A549 (cell line): ENCODE results near the gene SOHLH2.

Source experiments
- CEBPB ChIP-seq, 2 experiments: fragments of >200 bp in 1 of 2; sonication (Bioruptor Twin) in 1 of 2; formaldehyde crosslinking in 1 of 2; IDR thresholded peaks; 2 replicates each; pipeline ENCODE4 v1.6.1; 2012 to 2016
- CTCF ChIP-seq: fragments of >200 bp; sonication (Bioruptor Twin); formaldehyde crosslinking; IDR thresholded peaks from 3 replicates; pipeline ENCODE4 v1.5.1; 2016
- HMGXB4 ChIP-seq: fragments of 250-450 bp; sonication (Bioruptor Pico); IDR thresholded peaks from 2 replicates; pipeline ENCODE4 v1.5.0; 2021; ENCODE audit warnings: mild to moderate bottlenecking, moderate library complexity, borderline replicate concordance
- JUN ChIP-seq, 2 experiments: fragments of >200 bp; sonication (Bioruptor Twin); formaldehyde crosslinking; IDR thresholded peaks; 2 replicates in 1 of 2; 3 replicates in 1 of 2; pipeline ENCODE4 v1.6.1; 2016 to 2017
- MAZ ChIP-seq: fragments of 150-350 bp; IDR thresholded peaks from 2 replicates; pipeline ENCODE4 v1.6.1; 2014; ENCODE audit warnings: antibody characterized with exemption, low read depth, low read length, borderline replicate concordance
- POLR2A ChIP-seq: IDR thresholded peaks from 2 replicates; pipeline ENCODE4 v1.6.1; 2012; ENCODE audit warnings: mild to moderate bottlenecking, low read length
- POLR2AphosphoS2 ChIP-seq: conservative IDR thresholded peaks from 2 replicates; pipeline ENCODE4 v1.6.1; 2012; ENCODE audit warnings: low read length, improper control_type of control experiment, inconsistent platforms
- RAD21 ChIP-seq, 2 experiments: fragments of >200 bp in 1 of 2; sonication (Bioruptor Twin) in 1 of 2; formaldehyde crosslinking in 1 of 2; IDR thresholded peaks in 1 of 2; conservative IDR thresholded peaks in 1 of 2; 2 replicates in 1 of 2; 3 replicates in 1 of 2; pipeline ENCODE4 v1.6.1; 2012 to 2018; ENCODE audit warnings: inconsistent platforms in 1 of 2
- RCOR1 ChIP-seq: fragments of 150-350 bp; IDR thresholded peaks from 2 replicates; pipeline ENCODE4 v1.6.1; 2014; ENCODE audit warnings: antibody characterized with exemption, low read length, low read depth
- SMC3 ChIP-seq: fragments of >200 bp; sonication (Bioruptor Twin); formaldehyde crosslinking; IDR thresholded peaks from 3 replicates; pipeline ENCODE4 v1.6.1; 2018; ENCODE audit warnings: inconsistent platforms
- TF ChIP-seq, protein P1 (sequence below): IDR thresholded peaks from 2 replicates; pipeline ENCODE4 v1.6.1; 2012

DNA sequence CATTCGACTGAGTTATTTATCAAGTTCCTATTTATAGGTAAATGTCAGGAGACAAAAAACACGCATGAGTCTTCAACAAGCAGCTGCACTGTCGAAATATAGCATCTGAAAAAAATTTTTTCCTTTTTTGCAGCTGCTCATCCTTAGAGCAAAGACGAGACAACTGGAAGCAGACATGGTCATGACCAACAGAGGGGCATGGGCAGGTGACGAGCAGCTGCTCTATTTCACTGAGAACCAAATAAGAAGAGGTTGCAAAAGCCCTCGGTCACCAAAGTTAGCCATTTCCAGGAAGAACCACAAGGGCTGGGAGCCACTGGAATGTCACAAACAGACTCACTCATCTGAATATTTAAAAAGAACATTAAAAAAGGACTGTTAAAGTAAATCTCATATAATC is 22.2 kb downstream of the SOHLH2 start:
- TF ChIP-seq CTCF (no peak), RAD21 (conservative IDR thresholded peaks at IDR 0.05 in 1 of 2, IDR thresholded peaks at IDR 0.05 in 1 of 2) (no peak), POLR2A (no peak), POLR2AphosphoS2 (no peak), HMGXB4 (CRISPR knock-in tag) (no peak), JUN (IDR thresholded peaks at IDR 0.05) (no peak), RCOR1 (no peak), SMC3 (no peak), MAZ (no peak), CEBPB (IDR thresholded peaks at IDR 0.05) (no peak)
- TF ChIP-seq, protein P1, sequence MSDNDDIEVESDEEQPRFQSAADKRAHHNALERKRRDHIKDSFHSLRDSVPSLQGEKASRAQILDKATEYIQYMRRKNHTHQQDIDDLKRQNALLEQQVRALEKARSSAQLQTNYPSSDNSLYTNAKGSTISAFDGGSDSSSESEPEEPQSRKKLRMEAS: no peak
